HG03095 (cell line): ENCODE results near the gene HOXB2.

Experiments
- ATAC-seq: cut with Tn5 transposase; IDR thresholded peaks from one replicate; pipeline ENCODE4 v1.9.1; 2021; ENCODE audit warnings: moderate library complexity; ENCODE audit not compliant: unreplicated experiment

Gene HOXB2

GRCh38 chr17:48494335-48494734, 50.6 kb downstream of the HOXB2 start:
- ATAC-seq, result no peak
